ENCODE data around the gene MAOA.
A peak's percentile ranks its signal among the peaks of the same experiment; 100 is the strongest.
"Not testable (repeated sequence)": the region's sequence is repeated elsewhere in the genome, so short reads cannot be mapped to it uniquely, and the experiment has no call there.

Gene MAOA

DNA sequence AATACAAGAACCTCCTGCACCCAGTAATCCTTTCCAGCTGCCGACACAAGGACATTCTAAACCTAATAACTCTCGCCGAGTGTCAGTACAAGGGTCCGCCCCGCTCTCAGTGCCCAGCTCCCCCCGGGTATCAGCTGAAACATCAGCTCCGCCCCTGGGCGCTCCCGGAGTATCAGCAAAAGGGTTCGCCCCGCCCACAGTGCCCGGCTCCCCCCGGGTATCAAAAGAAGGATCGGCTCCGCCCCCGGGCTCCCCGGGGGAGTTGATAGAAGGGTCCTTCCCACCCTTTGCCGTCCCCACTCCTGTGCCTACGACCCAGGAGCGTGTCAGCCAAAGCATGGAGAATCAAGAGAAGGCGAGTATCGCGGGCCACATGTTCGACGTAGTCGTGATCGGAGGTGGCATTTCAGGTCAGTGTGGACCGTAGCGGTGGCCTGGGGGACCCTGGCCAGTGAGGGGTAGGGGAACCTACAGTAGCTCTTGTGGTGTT is at the start of gene MAOA:
Gene MAOA (plus strand): TSS at position 295 of the 490 bp plus-strand sequence. CDS start 43 bp downstream, at position 338.
- DNase-seq (ENCODE audit: low spot score) = peak; percentile 18

- DNase-seq (ENCODE audit: low spot score) = no peak
Observed at GRCh38 chrX:43612400-43612799, 43.7 kb upstream of the MAOA start.

GRCh38 chrX:43615660-43616059 is 40.4 kb upstream of the MAOA start:
- DNase-seq (ENCODE audit: low spot score) = no peak

GRCh38 chrX:43618366-43619205 is 37.5 kb upstream of the MAOA start:
- no peak for DNase-seq (ENCODE audit: low spot score)

DNA sequence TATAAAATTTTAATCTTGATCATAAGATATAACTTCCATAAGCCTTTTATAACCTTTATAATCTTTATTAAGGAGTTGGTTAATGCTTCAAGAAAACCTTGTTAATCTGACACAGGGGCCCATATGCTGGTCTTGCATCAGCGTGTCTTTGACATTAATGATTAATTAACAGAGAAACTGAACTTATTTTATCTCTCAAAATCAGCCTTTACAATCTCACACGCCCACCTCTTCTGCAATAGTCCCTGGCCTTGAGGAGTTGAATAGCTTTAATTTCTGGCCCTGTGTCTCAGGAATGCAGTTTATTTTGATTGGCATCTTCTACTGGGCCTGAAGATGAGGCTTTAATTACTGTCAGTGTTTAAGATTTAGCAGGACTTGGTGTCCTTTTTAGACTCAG is 36.2 kb upstream of the MAOA start:
- DNase-seq (ENCODE audit: low spot score) = not testable (repeated sequence)

DNA sequence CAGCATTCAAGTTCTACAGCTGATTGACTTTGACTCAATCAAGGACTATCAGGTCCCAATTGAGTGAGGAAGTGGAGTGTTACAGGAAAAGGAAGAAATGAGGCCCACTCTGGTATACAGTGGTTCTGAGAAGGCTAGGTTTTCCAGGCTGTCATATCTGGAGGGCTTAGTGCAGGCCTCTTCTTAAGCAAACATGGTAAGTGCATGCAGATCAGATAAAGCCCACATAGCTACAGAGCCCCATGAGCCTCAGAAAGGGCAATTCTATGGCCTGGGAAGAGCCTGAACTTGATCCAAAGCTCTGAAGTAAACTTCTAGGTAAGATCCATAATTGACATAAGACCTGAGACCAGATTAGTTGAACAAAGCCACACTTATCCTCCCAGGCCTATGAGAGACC is 29.0 kb upstream of the MAOA start:
- no peak for DNase-seq (ENCODE audit: low spot score)

GRCh38 chrX:43627669-43628068 is 28.4 kb upstream of the MAOA start:
- DNase-seq (ENCODE audit: low spot score) = no peak

GRCh38 chrX:43629229-43629628 is 26.9 kb upstream of the MAOA start:
- no peak for DNase-seq (ENCODE audit: low spot score)

DNA sequence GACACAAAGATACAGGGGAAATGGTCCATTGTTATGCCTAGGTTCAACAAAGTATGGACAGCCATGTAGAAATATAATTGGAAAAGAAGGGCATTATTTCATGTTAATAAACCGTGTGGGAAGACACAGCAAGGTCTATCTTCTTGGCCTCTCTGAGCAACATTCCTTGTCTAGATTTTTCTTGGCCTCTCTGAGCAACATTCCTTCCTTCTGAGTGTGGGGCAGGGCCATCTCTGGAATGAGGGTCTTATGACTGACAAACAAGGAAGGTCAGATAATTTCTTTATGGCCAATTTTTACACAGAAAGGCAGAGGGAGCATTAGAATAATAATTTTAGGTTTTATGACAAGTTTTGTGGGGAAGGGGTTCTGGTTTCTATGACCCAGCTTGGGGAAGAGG is 24.3 kb upstream of the MAOA start:
- no peak for DNase-seq (ENCODE audit: low spot score)

- DNase-seq (ENCODE audit: low spot score) = no peak
Observed at GRCh38 chrX:43633081-43633480, 23.0 kb upstream of the MAOA start.

DNA sequence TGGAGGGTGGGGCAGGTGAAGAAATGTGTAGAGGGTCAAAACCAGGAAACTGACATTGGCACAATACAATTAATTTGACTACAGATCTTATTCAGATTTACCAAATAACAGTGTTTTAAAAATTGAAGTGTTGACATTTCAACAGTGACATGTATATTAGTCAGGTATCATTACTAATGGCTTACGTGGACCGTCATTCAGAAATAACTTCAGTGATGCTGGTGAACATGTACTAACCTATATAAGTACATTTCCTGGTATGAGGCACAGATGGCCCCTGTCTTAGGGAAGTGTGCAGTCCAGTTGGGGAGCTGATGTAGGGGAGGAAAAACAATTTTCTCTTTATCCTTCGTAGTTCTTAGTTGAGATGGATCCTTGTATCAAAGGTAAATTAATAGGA is 22.3 kb upstream of the MAOA start:
- no peak for DNase-seq (ENCODE audit: low spot score)

DNA sequence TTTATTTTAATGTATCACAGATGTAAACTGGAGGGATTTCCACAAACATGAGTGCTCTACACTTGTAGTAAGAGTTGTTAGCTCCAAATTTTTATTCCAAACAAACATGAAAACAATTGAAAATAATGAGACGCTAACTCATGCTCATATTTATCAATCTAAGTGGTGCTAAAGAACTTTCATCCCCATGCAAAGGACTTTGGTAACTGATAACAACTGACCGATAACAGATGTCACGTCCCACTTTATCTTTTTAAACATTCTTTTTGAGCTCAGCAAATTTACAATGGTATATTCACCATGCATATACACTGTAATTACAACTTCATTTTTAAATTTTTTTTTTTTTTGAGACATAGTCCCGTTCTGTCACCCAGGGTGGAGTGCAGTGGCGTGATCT is 15.6 kb upstream of the MAOA start:
- no peak for DNase-seq (ENCODE audit: low spot score)

DNA sequence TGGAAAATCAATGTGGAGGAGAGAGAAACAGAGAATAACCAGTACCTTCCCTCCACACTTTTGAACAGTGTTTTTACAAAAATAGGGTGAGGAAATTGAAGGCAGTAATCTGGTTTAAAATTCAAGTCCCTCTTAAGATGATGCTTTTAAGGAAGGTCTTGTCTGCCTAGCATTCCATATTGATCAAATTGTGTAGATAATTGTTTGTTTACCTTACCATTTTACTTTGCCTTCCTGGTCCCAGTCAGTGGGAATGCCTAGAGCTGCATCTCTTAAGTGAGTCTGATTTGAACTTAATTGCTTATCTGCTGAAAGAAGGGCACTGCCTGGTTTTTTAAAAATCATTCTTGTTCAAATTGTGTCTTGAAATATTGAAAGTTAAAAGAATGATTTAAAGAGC is 14.4 kb upstream of the MAOA start:
- DNase-seq (ENCODE audit: low spot score) = no peak

- DNase-seq (ENCODE audit: low spot score) = no peak
Observed at GRCh38 chrX:43643201-43643600, 12.9 kb upstream of the MAOA start.

DNA sequence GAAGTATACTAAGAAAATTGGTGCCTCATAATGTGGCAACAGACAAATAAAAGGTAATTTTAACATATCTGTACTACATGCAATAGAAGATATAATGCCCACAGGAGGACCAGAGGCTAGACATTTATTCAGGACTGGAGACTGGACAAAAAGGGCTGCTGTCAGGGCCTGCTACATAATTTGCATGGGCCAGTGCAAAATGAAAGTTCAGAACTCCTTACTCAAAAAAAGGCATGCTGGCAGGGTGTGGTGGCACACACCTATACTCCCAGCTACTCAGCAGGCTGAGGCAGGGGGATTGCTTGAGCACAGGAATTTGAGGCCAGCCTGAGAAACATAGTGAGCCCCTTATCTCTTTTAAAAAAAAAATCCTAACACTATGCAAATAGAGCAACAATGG is 12.4 kb upstream of the MAOA start:
- no peak for DNase-seq (ENCODE audit: low spot score)

DNA sequence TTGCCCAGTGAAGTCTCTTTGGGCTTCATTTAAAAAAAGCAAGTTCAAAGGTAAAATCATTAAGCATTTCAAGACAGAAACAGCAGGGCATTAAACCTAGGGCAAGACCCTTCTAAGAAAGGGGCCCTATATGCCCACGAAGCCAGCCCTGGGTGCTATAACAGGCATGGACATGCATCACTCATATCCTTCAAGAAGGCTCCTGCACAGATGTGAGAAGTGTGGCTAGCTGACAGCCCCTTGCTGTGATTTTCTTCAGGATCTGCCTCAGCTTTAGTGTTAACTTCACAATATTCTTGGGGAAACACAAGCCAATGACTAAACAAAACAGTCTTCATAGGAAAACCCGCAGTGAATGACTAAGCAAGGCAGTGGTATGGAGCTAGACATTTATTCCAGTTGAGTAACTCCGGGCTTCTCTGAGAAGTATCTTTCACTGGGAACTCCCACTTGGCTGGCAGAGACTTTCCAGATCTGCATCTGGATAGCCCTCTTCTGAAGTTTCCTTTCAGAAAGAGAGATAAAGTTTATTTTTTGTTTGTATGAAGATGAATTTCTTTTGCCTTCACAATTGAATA is 11.9 kb upstream of the MAOA start:
- no peak for DNase-seq (ENCODE audit: low spot score)

DNA sequence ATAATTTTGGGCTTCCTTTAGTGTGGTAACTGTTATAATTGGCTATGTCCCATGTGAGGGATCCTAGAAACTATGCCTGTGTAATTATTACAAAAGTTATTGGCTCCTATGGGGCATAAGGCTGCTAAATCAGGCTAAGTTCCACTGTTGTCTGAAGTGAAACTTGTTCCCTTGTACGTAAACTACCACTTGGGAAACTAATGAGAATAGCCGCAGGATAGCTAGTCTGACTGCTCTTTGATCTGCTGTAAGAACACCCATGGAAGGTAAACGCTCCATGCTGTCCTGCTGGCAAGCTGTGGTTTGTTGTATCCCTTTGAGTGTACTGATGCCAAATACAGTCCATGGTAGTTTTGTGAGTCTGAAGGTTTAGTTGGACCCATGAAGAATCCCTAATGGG is 9.3 kb upstream of the MAOA start:
- no peak for DNase-seq (ENCODE audit: low spot score)

DNA sequence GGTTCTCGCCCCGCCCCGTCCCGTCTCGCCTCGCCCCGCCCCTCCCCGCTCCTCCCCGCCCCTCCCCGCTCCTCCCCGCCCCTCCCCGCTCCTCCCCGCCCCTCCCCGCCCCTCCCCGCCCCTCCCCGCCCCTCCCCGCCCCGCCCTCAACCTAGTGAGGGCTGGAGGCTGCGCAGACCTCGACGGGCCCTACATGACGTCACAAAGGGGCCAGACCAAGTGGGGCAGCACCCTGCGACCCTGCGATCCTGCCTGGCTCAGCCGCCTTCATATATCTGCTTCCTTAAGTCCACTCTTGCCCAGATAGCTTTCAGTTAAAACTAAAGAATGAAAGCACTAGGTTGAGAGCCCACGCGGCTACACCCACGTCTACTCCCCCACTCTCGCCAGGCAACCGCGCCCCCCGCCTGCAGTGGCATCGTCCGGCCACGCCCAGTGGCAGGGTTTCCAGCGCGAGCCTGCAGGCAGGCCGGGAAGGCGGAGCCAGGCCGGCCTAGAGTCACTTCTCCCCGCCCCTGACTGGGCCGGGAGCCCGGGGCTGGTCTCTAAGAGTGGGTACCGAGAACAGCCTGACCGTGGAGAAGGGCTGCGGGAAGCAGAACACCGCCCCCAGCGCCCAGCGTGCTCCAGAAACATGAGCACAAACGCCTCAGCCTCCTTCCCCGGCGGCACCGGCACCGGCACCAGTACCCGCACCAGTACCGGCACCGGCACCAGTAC is 1.5 kb upstream of the MAOA start:
- DNase-seq (ENCODE audit: low spot score) = peak; percentile 82

DNA sequence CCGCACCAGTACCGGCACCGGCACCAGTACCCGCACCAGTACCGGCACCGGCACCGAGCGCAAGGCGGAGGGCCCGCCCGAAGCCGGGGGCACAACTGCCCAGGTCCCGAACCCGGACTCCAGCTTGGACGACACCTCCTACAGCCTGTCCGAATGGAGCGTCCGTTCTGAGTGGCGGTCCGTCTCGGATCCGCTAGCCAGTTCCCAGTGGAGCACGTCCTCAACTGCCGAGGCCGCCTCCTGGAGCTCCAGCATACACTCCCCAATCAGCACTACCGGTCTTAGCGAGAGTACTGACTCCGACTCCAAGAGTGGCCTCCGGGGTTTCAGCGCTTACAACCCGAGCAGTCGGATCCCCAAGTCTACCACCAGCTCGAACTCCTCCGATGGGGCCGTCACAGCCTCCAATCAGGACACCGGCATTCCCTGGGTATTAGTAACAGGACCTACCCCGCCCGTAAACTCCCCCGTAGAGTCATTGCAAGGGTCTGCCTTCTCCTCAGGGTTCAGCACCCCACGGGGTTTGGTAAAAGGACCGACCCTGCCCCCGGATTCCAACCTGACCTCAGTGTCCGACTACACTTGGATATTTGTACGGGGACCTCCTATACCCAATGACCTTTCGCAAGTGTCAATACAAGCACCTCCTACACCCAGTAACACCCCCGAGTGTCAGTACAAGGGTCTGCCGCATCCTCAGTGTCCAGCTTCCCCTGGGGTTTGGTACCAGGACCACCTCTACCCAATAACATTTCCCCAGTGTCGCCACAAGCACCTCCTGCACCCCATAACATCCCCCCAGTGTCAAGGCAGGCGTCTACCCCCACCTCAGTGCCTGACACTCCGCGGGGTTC is 721 bp upstream of the MAOA start:
- DNase-seq (ENCODE audit: low spot score) = peak; percentile 2

GRCh38 chrX:43657671-43658070 is 1.6 kb downstream of the MAOA start:
- peak; percentile 2 for DNase-seq (ENCODE audit: low spot score)

DNA sequence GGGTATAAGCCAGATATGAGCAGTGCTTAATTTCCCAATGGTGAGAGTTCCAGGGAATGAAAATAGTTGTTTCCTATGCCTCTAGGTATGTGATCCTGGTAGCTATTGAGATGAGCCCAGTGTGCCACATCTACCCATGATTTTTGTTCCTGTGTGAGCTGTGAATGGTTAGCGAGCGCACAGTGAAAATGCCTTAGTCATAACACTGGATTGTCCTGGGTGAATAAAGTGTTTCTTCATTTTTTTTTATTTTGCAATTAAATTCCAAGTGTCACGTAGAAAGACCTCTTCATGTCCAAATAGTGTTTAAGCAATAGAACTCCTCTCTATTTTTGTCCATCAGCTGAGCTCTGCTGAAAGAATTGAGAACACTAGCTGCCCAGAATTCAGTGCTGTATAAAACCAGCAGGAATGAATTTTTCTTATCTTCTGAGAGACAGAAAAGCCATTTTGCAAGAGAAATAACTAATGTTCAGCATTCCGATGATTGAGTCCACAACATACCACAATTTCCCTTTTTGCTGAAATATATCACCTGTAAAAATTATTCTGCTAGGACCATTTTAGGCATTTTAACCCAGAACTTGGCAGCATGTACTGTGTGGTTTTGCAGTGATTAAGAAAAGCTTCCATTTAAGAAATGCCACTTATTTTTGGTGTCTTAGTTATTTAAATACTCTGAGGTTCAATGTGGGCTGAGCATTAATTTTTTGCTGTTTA is 5.6 kb downstream of the MAOA start:
- no peak for DNase-seq (ENCODE audit: low spot score)
